Fibroblast of upper back skin (primary cell): ENCODE results near the gene SRGAP3.
A peak's percentile ranks its signal among the peaks of the same experiment; 100 is the strongest.

Experiments
- DNase-seq: peaks from one replicate; pipeline ENCODE4 v3.0.0-alpha.2; 2013

The SRGAP3 gene

GRCh38 chr3:9198899-9199335, 50.5 kb downstream of the SRGAP3 start:
- DNase-seq, result no peak

- no peak for DNase-seq
Measured at GRCh38 chr3:9198261-9198660, 51.2 kb downstream of the SRGAP3 start.

GRCh38 chr3:9196020-9196419, 53.4 kb downstream of the SRGAP3 start:
- DNase-seq, result no peak

GRCh38 chr3:9195390-9195789, 54.1 kb downstream of the SRGAP3 start:
- DNase-seq, result no peak

GRCh38 chr3:9194509-9195184, 54.8 kb downstream of the SRGAP3 start:
- DNase-seq, result no peak

GRCh38 chr3:9193633-9194195, 55.7 kb downstream of the SRGAP3 start:
- DNase-seq, result no peak

- no peak for DNase-seq
Measured at GRCh38 chr3:9193211-9193610, 56.2 kb downstream of the SRGAP3 start.

GRCh38 chr3:9192248-9193025, 57.0 kb downstream of the SRGAP3 start:
- no peak for DNase-seq

- no peak for DNase-seq
Measured at GRCh38 chr3:9190276-9190675, 59.2 kb downstream of the SRGAP3 start.

GRCh38 chr3:9188583-9188982, 60.9 kb downstream of the SRGAP3 start:
- no peak for DNase-seq

- no peak for DNase-seq
Measured at GRCh38 chr3:9185701-9186100, 63.7 kb downstream of the SRGAP3 start.

- DNase-seq, result no peak
Measured at GRCh38 chr3:9185046-9185445, 64.4 kb downstream of the SRGAP3 start.

- no peak for DNase-seq
Measured at GRCh38 chr3:9184461-9184835, 65.0 kb downstream of the SRGAP3 start.

GRCh38 chr3:9183811-9184460, 65.5 kb downstream of the SRGAP3 start:
- DNase-seq, result no peak

GRCh38 chr3:9183011-9183410, 66.4 kb downstream of the SRGAP3 start:
- DNase-seq, result no peak

- no peak for DNase-seq
Measured at GRCh38 chr3:9180764-9181117, 68.7 kb downstream of the SRGAP3 start.

GRCh38 chr3:9179826-9180763, 69.4 kb downstream of the SRGAP3 start:
- no peak for DNase-seq

- DNase-seq, result no peak
Measured at GRCh38 chr3:9178697-9179096, 70.7 kb downstream of the SRGAP3 start.

- DNase-seq, result peak; percentile 36
Measured at GRCh38 chr3:9175421-9175820, 74.0 kb downstream of the SRGAP3 start.

- no peak for DNase-seq
Measured at GRCh38 chr3:9173445-9173844, 76.0 kb downstream of the SRGAP3 start.

GRCh38 chr3:9172851-9173321, 76.6 kb downstream of the SRGAP3 start:
- DNase-seq, result no peak

GRCh38 chr3:9170851-9171160, 78.6 kb downstream of the SRGAP3 start:
- DNase-seq, result no peak
